HG03457 (cell line): ENCODE results near the gene DGKB.

ENCODE experiments used
- ATAC-seq: cut with Tn5 transposase; IDR thresholded peaks from one replicate; pipeline ENCODE4 v1.9.1; 2021; ENCODE audit warnings: moderate number of reproducible peaks; ENCODE audit not compliant: unreplicated experiment

The DGKB gene

DNA sequence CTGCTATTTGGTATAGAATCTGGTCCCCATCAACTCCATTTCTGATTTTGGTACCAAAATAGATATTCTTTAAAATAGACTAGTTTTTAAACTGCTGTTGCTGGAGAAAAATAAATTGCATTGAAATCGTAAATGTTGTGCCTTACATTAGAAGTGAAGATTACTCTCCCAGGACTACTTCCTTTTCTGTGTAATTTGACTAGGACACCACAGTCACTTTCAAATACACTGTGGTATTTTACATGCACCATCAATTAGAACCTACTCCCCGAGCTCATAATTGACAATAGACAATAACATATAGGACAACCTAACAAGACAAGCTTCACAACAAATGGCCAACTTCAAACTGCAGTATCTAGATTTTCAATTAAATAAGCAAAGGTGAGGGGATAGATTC is 211.5 kb downstream of the DGKB start:
- ATAC-seq: no peak

DNA sequence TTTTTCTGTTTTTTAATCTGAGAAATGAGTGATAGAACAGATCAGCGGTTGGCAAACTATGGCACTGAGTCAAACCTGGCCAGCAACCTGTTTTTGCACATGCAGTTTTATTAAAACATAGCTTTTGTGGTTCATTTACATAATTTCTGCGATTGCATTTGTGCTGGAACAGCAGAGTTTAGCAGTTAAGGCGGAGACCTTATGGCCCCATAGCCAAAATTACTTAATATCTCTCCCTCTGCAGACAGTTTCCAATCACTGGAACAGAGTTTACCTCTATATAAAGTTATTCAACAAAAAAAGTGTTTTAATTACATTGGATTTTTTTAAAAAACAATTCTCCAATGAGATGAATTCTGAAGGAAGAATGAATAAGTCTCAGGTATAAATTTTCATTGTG is 212.1 kb downstream of the DGKB start:
- no peak for ATAC-seq

DNA sequence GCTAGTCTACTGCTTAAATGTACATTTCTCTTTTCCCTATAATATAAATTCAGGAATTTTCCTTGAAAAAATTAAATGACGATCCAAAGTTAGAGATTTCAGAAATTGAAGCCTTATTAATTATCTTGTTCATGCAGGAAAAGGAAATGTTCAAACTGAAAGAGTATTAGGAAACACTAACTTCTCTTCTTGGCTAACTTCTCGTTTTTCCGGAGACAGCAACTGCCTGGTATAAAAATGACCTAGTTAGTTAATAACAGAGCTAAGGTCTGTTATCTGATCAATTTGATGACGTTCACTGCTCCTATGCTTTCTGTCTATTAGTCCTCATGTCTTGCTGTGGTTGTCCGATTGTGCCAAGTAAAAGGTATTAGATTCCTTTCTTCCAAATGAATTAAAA is 212.5 kb downstream of the DGKB start:
- ATAC-seq: no peak

DNA sequence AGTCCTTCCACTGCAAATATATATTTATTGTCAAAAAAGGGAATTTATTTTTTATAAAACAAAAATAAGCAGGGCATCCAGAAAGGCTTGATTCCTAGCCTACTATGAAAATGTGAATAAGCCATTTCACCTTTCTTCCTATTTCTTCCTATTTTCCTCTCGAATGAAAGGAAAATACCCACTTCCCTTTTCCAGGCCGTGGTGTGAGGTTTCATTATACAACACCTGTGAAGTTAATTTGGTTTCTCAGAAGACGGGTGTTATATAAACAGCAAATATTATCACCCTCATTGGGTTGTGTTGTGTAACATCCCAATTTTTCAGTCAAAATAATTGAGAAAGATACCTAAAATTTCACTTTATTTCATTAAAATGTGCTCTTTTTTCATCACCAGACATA is 214.3 kb downstream of the DGKB start:
- ATAC-seq: no peak

DNA sequence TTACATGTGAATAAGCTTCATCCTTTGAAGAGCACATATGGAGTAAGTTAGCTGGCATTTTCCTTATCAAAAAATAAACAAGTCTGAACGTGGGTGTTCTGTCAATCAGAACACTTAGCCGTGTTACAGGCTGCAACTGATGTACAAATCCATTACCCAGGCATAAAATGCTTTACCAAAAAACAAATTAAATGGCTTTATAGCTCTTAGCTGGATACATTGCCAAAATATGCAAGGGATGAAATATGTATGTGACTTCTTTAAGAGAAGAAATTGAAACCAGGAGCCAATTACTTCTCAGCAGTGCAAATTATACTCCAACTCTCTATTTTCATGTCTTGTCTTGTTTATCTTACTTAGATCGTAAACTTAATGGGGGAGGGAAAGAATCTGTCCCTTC is 214.8 kb downstream of the DGKB start:
- ATAC-seq: no peak

DNA sequence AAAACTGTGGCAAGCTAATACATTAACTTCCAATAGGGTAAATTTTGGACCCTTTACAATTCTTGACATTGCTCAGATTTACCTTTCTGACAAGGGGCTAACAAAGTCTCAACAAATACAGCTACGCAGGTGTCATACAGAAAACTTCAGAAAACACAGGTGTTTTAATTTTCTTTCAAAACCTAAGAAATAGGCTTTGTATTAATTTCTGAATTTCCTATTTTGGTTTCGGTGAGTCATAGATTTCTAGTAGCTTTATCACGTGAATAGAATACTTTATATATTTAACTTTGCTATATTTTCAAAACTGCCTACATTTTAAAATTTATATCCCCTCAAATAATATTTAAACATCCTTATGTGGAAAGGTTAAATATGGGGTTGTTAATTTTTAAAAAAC is 215.3 kb downstream of the DGKB start:
- ATAC-seq: no peak

DNA sequence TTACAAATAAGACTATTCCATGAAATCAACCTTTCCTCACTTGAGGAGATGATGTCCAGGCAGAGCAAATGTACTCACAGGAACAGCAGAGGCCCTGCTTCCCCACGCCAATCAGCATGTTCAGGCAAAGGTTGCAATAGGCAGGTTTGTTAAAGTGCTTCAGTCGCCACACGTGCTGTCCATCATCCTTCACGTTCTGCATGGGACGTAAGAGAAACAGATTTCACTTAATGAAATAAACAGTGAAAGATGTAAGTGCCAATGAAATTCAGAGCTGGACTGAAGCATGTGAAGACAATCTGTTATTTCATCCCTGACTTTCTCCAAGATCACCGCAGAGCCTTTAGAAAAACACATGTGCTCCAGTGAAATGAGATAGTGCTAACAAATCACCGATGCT is 217.4 kb downstream of the DGKB start:
- ATAC-seq: no peak

DNA sequence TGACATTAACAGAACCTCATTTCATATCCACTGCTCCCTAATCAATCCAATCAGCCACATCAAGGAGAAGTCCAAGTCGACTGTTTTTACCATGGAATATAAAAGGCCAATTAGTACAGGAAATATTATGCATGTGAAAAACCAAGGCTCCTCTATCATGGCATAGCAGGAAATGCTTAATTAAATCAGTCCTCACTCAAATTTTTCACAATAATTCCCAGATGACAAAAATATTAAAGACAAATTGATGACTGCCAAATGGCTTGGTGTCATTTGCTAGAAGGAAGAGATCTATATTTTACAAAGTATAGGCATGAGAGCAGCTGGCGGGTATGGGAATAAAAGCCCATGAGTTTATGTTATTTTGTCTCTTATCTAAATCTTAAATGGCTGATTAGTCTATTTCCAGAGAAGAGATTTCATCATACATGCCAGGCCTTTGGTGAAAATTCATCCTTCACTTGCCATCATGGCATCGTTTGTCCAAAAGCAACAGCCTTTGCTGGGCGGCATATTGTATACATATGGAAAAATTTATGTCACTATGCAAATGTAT is 219.6 kb downstream of the DGKB start:
- no peak for ATAC-seq

DNA sequence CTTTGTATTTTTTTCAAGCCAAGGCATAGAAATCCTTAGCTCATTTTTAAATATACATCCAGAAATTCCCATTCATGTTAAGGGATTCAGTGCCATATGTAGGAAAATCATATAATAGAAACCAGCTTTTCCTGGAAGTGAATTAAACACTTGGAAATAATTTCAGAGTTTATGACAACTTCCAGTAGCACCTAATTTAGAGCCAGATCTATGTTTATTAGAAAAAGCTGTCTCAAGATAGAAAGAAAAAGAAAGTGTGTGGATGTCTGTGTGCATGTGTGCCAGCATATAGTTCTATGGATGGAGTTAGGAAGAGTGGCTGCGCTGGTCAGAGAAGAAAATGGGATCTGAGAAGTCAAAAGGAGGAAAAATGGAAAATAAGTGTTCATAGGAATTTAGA is 225.7 kb downstream of the DGKB start:
- ATAC-seq: no peak

DNA sequence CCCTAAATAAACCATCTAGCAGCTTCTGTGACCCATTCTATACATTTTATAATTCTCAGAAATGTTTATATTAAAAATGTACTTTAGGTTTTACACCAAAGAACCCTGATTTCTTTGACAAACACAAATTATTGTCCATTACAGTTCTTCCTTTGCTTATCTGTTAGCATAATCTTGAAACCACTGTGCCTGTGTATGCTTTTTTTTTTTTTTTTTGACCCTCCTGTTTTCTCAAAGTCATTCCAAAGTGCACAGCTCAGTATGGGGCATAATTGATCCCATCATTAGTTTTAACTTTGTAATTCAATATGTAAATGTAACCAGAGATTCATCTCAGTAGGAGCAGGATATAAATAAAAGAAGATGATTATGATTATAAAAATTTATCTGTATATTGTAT is 229.3 kb downstream of the DGKB start:
- ATAC-seq: no peak

DNA sequence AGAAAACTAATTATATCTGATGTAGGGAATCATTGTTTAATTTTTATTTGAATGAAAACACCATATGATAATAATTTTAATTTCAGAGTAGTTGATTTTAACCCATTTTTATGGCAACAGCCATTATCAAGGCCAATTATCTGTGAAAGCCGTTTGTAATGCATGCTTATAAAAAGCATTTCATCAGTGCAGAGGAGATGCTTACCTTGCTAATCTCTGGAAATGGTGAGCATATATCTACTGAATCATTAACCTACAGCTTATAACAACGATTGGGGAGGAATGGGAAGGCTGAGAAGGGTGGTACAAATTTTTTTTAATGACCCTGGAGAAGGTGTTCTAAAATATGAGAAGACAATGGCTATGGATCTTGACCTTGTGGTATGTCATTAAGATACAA is 235.6 kb downstream of the DGKB start:
- no peak for ATAC-seq

DNA sequence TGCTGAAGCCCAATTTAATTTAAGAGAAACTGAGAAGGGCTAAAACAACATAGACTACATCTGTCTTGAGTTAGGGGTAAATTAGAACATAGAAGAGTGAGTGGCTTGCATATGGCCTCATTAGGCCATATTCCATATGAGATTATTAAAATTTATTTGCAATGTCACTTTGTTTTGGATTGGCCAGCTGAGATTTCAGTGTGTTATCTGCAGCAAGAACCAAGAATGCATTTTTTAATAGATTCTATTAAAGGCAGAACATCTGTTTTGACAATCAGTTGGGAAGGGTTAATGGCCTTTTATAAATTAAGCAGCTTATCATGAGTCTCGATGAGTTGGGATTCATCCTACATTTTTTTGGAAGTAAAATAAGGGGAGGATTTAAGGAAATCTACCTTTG is 236.2 kb downstream of the DGKB start:
- no peak for ATAC-seq

DNA sequence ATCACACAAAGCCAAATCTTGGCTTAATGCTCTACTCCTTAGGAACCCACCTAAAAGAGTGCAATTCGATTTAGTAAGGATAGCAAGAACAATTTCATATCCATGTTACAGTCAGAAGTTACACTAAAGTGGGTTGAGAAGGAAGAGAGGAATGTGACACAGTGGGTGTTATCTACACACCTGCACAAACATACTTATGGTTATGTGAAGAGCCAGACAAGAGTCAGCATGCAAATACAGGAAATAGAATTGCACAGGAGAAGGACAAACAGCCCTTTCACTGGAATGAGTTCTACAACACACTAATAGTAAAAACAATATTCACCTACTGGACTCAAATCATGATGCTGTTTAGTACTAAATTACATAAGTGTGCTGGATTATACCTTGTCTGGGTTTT is 262.8 kb downstream of the DGKB start:
- ATAC-seq: no peak

DNA sequence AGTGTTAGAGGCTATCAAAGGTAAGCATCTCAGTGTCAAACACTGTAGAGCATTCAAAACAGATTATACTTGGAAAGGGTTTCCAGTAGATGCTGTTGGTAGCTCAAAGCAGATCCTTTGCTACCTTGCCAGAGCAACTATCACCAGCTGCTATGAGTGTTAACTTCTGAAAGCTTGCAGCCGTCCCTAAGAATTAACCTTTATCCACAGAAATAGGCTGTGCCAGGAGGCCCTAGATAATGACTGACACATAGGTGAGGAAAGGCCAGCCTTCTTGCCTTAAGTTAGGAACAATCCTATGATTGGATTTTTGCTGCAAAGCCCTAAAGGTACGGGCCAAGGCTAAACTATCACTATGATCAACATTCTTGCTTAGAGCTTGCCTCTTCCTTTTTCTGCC is 263.2 kb downstream of the DGKB start:
- no peak for ATAC-seq

DNA sequence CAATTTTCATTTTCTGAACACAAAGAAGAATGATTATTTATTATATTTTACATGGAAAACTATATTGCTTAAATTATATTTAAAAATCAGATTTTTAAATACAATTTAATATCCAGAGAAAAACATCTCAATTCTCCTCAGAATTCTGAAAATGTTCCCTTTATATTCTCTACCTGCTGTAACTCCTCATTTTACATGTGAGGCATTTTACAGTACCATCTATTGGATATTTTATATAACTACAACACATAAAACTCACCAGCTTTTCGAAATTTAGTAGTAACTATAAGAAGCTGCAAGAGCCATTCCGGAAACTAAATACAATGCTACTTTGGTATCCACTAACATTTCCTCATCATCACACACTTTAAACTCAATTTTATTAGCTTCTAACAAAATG is 264.6 kb downstream of the DGKB start:
- no peak for ATAC-seq

DNA sequence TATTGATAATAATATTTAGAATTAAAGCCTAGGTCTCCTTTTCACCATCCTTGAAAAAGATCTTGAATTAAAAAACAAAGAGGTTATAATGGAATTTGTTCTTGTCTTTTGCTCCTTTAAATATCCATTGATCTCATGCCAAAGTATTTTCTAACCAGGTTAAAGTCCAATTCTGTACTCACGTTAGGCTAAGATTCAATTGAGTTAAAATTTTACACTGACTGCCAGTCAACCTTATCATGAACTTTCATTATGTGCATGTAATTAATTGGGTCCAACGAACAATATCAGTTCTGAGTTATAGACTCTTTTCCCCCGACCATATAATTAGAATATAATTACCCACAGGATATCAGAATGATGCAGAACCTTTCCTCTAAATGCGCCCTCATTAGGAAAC is 266.6 kb downstream of the DGKB start:
- ATAC-seq: no peak

DNA sequence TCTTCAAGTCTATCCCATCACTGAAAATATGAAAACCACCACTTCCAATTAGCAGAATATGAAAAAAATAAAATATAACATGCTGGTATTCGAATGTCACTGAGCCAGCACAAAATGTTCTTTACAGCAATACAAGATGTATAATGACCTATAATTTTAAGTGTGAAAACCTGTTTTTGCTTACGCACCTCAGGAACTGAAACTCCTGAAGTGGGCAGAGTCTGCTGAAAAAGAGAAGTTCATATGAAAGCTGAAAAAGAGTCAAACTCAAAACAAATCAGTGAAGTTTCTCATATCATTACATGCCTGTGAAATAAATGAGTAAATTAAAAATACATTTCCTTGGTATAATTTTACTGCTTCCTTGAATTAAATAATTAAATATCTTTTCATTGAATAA is 272.5 kb downstream of the DGKB start:
- no peak for ATAC-seq

DNA sequence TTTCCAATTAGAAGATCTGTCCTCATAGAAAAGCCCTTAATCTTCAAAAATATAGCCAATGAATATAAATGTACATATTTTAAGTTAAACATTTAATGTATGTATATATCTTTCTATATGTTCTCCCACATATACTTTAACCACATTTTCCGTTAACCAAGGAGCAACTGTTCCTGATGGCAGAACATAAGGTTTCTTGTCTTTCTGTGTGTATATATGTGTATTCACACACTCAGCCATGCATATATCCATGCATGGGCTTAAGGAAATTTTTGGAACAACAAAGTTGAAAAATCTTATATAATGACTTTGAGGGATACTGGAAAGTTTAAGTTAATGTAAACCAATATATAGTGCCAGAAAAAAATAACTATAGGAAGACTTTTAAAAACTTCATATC is 274.0 kb downstream of the DGKB start:
- no peak for ATAC-seq

DNA sequence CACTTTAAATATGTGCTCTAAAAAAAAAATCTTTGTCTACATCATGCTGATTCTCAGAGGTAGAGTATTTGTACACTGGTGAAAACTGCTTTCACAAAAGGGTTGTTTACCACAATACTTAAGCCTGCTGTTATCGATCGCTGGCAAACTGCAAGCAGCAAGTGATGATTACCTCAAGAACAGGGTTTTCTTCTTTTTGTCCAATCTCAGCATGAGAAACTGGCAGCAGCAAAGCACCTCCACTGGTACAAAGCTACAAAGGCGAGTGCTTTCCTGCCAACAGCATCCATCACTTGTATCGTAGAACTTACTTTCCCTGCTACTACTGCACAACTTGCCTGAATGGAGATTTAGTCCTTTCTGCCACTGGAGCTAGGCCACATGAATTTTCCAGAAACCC is 276.5 kb downstream of the DGKB start:
- no peak for ATAC-seq

DNA sequence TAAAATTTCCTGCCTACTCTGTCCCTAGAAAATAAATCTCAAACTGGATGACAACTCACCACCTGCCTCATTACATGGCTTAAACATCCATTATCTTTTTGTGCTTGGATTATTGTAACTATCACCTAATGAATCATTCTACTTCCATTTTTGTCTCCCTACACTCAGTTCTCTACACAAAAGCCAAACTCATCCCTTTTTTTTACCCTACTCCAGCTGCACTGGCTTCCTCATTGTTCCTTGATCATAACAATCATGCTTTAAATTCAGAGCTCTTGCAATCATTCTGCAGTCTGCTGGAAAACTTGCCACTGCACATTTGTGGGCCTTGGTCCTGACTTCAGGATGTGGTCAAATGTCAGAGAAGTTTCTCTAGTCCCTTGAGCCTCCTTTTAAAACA is 280.0 kb downstream of the DGKB start:
- no peak for ATAC-seq

DNA sequence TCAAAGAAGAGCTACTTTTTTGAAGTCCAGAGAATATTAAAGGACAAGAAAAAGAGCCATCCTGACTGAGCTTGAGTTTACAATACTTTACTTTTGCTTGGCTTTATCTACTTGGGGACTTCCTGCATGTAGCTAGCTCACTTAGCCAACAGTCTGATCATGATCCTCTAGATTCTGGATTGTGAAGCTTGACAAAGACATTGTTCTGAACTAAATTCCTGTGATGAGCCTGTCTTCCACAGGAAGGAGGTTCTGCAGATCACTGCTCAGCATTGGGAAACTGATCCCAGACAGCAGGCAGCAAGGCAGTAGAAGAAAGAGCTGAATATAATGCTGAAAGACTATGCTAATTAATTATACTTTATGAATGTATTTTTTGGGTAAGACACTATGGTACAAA is 296.4 kb downstream of the DGKB start:
- no peak for ATAC-seq

DNA sequence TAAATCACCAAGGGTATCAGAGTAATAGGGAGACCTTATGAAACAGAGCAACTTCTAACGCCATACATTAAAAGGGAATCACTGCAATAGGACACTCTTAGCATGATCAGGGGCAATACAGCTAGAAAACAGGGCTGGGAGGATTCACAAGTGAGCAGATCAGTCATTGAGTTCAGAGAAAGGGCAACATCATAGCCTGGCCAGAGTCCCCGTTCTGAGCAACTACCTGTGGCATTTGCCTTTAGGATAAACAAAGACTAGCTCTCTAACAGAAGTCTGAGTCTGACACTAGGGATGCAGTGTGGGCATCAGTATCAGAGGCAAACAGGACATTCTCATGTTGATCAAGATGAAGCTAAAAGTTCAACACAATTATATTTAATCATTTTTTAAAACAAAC is 297.9 kb downstream of the DGKB start:
- ATAC-seq: no peak

DNA sequence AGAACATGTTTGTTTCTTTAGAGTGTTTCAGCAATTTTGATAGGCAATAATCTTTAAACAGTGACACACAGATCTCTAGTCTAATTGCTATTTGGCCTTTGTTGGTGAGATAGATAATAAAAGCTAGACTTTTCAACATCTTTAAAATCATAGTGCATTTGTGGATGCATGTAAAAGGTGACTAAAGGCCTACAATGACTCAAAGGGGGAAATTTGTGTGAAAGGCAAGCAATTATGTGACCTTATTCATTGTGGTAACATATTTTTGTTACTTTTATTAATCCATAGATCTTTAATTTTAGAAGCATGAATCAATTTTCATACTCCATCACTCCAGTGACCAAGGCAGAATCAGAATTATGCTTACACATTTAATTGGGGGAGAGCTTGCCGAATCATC is 299.7 kb downstream of the DGKB start:
- ATAC-seq: no peak
